NB4 (cell line): Measurements from ENCODE around the gene OR5M8.

Experiments used
- DNase-seq: peaks from one replicate; pipeline ENCODE4 v3.0.0; 2010; ENCODE audit warnings: low read depth
- H3K4me3 ChIP-seq: one replicate; pipeline ENCODE4 v1.5.1; 2011; ENCODE audit warnings: mild to moderate bottlenecking, low read depth, low read length, moderate library complexity
- CTCF ChIP-seq: IDR thresholded peaks from one replicate; pipeline ENCODE4 v1.5.1; 2012; ENCODE audit warnings: low read depth, low read length
- MAX ChIP-seq: IDR thresholded peaks from 2 replicates; pipeline ENCODE4 v1.6.1; 2011; ENCODE audit warnings: low read depth, low read length
- MYC ChIP-seq: IDR thresholded peaks from 2 replicates; pipeline ENCODE4 v1.6.1; 2011; ENCODE audit warnings: low read depth, low read length
- POLR2A ChIP-seq: IDR thresholded peaks from 2 replicates; pipeline ENCODE4 v1.6.1; 2011; ENCODE audit warnings: mild to moderate bottlenecking; ENCODE audit not compliant: insufficient read length; ENCODE audit errors: extremely low read depth

The OR5M8 gene

GRCh38 chr11:56497010-56497409 lies 5.8 kb upstream of the OR5M8 start:
- TF ChIP-seq MYC (no peak), POLR2A (no peak), CTCF (no peak), MAX (no peak)
- H3K4me3 ChIP-seq, result no peak overlapping the region
- DNase-seq, result no peak

DNA sequence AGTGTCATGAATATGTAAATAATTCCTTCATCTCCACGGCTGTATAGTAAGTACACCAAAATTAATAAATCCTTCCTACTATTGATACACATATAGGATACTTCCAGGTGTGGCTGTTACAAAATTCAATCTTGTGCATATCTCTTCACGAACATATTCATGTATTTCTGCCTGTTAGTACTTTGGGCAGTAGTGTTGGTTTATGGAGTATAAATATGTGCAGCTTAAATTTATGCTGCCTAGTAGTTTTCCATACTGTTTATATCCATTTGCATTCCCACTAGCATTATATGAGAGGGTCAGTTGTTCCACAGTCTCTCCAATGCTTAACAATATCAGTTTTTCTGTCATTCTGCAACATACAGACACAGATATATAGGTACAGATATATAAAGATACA lies 3.9 kb upstream of the OR5M8 start:
- no peak for DNase-seq
- TF ChIP-seq CTCF (no peak), MYC (no peak), MAX (no peak), POLR2A (no peak)
- H3K4me3 ChIP-seq, result no peak overlapping the region

DNA sequence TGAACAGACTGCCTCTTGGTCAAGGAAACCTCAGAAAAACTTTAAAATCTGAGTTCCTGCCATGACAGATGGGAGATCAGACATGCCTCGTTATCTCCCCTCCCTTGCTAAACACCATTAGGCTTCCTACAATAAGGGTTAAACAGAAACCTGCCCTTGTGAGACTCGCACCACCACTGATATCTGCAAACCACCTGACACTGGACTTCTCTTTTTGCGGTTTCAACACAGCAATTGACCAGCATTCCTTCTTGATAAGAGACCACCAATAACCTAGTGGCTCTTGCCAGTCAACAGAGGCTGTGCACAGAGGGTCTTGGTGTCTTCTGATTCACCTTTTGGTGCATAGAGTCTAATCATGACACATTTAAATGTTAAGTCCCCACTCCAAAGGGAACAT lies 4.4 kb downstream of the OR5M8 start:
- DNase-seq, result no peak
- TF ChIP-seq CTCF, result no peak
- TF ChIP-seq MAX, result no peak
- no peak for TF ChIP-seq MYC
- no peak for TF ChIP-seq POLR2A

DNA sequence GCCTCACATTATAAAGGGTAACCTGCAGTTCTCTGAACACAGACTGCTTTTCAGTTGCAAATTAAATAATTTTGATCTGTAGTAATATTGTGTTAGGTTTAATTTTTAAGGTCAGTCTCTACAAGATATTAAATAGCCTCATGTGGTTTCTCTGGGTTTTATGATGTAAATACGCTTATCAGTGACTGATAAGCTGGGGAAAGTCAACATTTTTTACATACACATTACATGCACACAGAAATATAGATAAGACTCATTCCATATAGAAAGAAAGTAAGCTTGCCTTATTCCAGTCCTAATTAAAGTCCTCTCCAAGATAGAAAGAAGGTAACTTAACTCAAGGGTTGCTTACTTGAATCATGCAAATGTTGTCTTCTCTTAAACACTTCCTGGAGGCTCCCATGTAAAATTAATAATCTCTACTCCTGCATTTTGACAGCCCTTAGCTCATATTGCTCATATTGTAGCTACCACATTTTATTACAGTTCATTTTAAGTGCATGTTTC lies 16.4 kb downstream of the OR5M8 start:
- no peak for DNase-seq
- H3K4me3 ChIP-seq, result no peak overlapping the region
- TF ChIP-seq CTCF (no peak), MYC (no peak), POLR2A (no peak), MAX (no peak)

More for the DNA sequence above, 4.4 kb downstream of the OR5M8 start:
- H3K4me3 ChIP-seq, result no peak overlapping the region

- DNase-seq, result no peak
- TF ChIP-seq MYC (no peak), CTCF (no peak), MAX (no peak), POLR2A (no peak)
- no peak within 1 kb of the TSS for H3K4me3 ChIP-seq
Observed at GRCh38 chr11:56473252-56473651, 17.9 kb downstream of the OR5M8 start, which contains the start of gene OR5M3. Gene OR5M3, minus strand, starts transcription at chr11:56473352. Its CDS starts 2,855 bp downstream, at chr11:56470497.

- DNase-seq, result no peak
- H3K4me3 ChIP-seq, result no peak overlapping the region
- TF ChIP-seq CTCF (no peak), MAX (no peak), POLR2A (no peak), MYC (no peak)
Observed at GRCh38 chr11:56457076-56457475, 34.1 kb downstream of the OR5M8 start.
